Lung microvascular endothelial cell (primary cell): ENCODE measurements around the gene UGT3A1. TPM values are rescaled to one million over a fixed set of nuclear protein-coding genes. Genes with fewer than 3 reads are reported as not detected.
"Not testable (repeated sequence)": the region's sequence is repeated elsewhere in the genome, so short reads cannot be mapped to it uniquely, and the experiment has no call there.

ENCODE experiments used
- DNase-seq, 2 donors: peaks; one replicate each; pipeline versions ENCODE4 v3.0.0 to v3.0.0-alpha.2; 2010; ENCODE audit warnings: low read depth in 2 of 2
- total RNA-seq: library from RNA; depleted of rRNA; stranded (reverse); fragments of >200 nt; gene quantifications from 2 replicates; pipeline ENCODE4 v1.2.1, GENCODE V29; 2014

UGT3A1 gene
- total RNA-seq, 1 donor from 2014 or later = not detected

DNA sequence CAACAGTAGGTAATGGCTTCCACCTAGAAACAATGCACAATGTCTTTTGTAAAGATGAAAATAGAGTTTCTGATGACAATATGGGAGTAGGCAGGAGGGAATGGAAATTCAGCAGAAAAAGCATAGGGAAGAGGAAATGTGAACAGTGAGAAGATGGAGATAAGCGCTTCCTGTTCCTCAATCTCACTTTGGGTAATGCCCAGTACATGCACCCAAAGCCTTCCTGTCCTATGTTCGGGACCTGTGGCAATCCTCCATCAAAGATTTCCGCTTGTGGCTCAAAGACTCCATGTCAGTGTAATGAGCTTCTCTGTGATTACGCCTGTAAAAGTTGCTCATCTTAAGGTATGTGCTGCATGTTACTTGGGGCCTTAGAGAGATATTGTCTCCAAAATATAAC is 2.7 kb downstream of the UGT3A1 start:
- no peak for DNase-seq

DNA sequence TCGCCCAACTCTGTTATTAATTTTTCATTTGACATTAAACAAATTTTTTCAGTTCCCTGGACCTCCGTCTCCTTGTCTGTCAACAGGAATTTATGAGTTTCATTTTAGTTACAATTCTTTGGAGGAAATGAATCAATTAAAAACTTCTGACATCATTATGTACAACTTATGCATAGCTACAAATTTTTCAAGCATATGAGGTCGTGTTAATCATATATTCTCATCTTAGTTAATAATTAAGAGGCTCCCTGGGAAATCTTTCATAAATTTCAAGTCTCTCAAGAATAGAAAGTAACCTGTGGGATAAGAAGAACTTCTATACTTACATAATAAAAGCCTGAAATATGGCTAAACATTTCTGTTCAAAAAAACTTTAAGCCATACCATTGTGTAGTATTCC is 3.4 kb downstream of the UGT3A1 start:
- no peak for DNase-seq

DNA sequence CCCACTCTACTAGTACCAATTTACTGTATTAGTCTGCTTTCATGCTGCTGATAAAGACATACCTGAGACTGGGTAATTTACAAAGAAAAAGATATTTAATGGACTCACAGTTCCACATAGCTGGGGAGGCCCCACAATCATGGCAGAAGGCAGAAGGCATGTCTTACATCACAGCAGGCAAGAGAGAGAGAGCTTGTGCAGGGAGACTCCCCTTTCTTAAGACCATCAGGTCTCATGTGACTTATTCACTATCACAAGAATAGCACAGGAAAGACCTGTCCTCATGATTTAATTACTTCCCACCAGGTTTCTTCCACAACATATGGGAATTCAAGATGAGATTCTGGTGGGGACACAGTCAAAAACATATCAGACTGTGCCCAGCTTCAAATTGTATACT is 11.5 kb downstream of the UGT3A1 start:
- no peak for DNase-seq

DNA sequence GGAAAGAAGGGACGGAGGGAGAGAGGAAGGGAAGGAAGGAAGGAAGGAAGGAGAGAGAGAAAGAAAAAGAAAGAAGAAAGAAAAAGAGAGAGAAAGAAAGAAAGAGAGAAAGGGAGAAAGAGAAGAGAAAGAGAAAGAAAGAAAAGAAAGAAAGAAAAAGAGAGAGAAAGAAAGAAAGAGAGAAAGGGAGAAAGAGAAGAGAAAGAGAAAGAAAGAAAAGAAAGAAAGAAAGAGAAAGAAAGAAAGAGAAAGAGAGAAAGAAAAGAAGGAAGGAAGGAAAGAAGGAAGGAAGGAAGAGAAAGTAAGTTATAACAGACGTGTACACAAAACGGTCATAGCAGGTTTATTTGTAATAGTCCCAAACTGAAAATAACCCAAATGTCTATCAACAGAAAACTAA is 14.3 kb downstream of the UGT3A1 start:
- not testable (repeated sequence) for DNase-seq

- no peak for DNase-seq
Observed at GRCh38 chr5:35974570-35974969, 16.6 kb downstream of the UGT3A1 start.

DNA sequence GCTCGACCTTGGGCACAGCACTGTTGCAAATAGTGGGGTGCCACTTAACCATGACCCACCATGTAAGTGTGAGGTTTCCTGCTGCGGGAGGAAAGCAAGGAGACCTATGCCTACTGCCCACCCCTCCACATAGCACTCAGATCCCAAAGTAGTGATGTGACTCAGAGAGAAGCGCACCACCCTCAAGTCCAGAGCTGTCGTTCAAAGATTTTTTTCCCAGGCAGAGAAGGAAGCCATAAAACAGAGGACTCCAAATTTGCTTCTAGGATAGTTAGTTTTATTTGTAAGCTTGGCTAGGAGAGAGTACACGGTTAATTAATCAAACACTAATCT is 19.3 kb downstream of the UGT3A1 start:
- DNase-seq = no peak

- DNase-seq = no peak
Observed at GRCh38 chr5:35971186-35971877, 19.9 kb downstream of the UGT3A1 start.

DNA sequence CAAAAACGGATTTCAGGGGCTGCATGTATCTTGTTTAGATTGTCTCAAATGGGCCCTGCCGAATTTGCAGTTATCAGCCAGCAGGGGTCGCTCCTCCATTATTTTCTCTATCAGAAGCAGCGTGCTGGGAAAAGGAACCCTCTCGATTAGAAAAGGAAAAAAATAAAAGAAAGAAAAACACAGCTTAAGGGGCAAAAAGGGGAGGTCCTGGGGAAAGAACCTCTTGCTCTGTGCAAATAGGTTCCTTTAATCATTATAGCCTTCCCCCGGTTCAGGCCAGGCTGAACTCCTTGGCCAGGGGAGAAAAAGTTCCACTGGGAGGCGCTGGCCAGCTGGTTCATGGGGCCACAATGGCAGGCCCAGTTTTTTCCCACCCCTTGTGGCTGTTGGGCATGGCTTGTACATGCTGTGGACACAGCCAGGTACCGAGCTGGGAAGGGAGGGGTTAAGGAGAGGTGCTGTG is 27.8 kb downstream of the UGT3A1 start:
- peak; percentile 6 to 21 for DNase-seq

- DNase-seq = no peak
Observed at GRCh38 chr5:35960328-35960727, 30.9 kb downstream of the UGT3A1 start.

DNA sequence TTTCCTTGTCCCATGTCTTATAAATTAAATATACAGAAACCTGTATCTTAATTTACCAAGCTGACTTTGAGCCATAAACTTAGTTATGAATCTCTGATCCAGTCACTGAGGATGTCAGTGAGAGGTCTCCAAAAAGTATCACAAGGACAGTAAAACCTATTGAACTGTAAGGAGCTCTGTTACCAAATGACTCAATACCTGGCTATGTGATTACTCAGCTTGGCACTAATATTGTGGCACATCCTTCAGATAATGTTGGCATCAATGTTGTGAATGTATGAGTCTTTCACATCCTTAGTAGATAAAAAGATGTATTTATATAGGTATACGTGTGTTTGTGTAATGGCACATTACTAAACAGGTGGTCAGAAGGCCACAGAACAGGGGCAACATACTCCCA is 34.8 kb downstream of the UGT3A1 start:
- no peak for DNase-seq

DNA sequence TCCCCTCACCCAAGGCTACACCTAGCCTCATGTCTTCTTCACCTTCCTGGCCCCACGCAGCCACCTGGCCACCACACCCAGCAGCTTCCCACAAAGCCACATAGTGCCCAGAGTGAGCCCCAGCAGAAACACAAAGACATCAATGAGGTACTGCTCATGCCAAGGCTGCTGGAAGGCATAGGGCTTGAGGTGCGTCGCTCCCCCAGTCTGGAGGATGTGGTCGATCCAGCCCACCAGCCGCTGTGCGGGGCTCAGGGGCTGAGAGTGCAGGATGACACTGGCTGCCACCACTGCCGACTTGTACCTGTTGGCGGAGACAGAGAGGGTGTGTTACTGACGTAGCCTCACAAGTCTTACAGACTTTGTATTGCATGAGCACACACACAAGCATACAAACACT is 37.0 kb downstream of the UGT3A1 start:
- DNase-seq = no peak

DNA sequence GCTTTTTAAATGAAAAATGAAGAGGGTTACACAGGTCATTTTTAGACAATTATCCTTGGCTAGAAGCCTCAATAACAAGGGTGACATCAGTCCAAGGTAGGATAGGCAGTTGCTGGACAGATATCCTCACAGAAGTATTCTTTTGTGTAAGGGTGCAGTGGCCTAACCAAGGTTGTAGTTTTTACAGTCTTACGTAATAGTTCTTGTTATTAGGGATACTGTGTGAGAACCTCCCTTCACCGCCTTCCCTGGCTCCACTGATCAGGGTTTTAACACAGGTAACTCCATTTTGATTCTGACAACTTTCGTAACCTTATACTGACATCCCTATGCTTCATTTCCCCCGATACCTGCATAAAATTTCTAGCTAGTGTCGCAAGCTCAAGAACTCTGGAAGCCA is 44.1 kb downstream of the UGT3A1 start:
- no peak for DNase-seq

DNA sequence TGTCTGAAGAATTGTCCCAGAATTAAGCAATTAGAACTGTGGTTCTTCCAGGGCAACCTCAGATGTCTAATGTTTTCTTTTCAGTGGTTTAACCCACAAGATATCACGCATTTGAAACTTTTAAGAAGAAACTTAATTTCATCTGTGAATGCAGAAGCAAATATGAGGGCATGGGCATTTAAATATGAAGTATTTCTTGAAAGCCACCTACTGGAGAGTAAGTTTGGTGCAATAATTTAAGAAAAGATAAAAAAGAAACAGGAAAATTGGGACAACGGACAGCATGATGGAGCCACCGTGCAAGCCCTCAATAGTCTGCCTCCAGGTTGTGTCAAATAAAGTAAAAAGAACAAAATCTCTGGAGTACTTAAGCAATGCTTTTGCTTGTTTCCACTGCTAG is 51.6 kb downstream of the UGT3A1 start:
- DNase-seq = no peak

DNA sequence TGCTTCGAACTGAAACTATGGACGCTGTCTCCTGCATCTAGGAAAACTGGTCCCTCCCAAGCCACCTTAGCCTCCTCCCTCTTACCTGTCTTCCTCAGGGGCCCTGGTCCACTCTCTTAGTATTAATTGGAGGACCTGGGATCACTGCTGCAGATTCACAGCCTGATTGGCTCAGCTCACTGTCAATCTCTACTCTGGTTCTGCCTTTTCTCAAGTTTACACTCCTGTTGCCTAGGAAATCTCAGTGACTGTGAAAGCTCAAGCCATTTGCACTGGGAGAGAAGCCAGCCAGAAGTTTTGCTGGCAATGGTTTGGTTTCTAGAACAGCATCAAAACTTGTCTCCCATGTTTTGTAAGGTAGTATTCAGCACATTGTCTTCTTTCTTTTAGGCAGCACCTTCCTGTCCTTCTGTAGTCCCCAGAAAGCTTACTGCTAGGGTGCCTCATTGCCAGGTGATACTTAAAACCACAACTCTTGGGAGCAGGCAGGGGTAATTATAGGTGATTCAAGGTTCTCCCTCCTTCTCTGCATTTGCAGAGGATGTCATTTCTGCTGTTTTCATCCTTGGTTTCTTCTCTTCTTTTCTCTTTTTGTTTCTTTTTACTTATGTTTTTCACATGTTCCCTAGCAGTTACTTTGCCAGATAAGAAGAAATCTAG is 52.5 kb downstream of the UGT3A1 start, which contains the start of gene CAPSL:
TSS of gene CAPSL (minus strand) at position 55 of the 660 bp plus-strand sequence. CDS start 17,502 bp downstream, outside the sequence.
- DNase-seq = peak; percentile 27 to 32

DNA sequence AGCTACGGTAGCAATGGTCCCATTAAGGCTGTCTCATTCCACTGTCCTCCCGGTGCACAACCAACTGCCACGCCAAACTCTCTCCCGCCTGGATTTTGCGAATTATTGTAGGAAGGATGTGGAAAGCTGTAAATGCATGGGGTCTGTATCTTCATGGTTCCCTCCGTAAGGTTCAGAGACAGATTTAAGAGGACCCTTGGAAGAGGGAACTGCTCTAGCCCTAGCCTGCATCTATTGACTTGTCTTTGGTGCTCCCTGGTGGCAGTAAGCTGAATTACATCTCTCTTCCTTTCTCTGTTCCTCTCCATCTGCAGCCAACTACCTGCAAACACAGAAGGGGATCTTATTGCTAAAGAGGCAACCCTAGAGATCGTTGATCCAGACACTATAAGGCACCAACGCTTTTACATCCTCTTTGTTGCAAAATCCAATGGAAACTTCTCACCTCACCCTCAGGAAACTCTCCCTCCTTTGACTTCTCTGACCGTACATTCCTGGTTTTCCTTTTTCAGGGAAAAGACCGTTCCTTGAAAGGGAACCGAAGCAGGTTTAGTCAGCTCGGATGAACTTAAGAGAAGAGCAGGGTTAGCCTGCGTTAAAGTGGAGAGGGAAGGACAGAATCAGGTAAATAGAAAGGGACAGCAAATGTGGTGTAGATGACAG is 64.7 kb downstream of the UGT3A1 start:
- DNase-seq = peak; percentile 47 to 60

DNA sequence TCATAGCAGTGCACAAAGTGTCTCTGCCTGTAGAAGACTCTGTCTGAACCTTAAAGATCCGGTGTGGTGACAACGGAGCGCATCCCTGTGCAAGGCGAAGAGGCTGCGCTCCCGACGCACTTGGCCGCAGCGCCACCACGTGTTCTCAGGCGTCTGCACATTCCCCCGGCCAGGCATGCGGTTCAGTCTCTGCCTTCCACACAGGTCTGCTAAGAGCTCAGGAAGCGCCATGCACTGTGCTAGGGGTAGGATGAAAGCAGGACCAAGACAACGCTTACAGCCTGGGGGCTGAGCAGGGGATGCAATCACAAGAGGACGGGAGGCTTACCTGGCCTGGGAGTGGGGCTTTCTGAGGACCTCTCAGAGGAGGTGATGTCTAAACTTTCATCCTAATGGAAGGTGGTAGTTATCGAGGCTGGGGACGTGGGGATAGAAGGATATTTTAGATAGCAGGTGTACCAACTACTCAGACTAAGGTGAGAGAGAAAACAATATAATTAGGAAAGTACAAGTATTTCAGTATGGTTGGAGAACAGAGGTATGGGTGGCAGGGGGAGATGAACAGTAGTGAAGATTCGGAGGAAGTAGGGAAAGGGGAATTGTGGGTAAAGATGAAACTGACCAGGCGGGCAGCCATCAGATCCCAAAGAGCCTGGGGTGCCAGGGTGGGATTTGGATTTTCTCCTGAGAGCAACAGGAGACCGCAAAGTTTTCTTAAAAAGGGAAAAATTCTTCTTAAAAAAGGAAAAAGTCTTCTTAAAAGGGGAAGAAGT is 66.1 kb downstream of the UGT3A1 start:
- peak; percentile 69 to 72 for DNase-seq

DNA sequence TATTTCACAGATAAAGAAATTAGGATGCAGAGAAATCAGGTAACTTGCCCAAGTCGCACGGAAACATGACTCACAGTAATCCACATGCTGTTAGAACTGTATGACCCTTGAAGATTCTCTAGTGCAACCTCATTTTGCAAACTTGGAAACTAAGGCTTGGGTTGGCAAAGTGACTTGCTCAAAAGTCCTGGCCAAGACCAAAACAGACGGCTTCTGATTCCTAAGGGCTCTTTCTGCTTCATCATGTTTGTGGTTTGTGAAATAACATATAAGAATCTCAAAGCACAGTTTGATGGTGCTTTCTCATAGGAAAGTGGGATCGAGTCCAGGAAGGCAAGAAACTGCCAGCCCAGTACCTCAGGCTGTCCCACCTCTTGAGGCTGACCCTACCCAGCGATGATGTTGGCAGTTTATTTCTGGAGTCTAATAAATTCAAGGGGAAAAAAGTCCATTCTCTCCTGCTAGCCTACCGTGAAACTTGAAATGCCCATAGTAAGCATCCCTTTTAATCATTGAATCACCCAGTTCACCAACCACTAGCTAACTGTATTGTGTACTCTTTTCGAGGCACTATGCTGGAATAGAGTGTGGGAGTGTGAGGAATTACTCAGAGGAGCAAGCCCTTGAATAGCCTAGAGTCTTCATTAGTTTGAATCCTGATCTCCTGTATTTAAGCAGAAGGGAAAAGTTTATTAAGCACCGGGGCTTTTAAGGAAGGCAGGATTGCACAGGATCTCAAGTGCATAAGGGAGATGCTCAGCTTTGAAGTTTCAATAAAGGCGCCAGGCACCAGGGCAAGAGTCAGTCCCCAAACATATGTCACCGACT is 66.9 kb downstream of the UGT3A1 start:
- no peak for DNase-seq

- DNase-seq = no peak
Observed at GRCh38 chr5:35922468-35922867, 68.7 kb downstream of the UGT3A1 start.

DNA sequence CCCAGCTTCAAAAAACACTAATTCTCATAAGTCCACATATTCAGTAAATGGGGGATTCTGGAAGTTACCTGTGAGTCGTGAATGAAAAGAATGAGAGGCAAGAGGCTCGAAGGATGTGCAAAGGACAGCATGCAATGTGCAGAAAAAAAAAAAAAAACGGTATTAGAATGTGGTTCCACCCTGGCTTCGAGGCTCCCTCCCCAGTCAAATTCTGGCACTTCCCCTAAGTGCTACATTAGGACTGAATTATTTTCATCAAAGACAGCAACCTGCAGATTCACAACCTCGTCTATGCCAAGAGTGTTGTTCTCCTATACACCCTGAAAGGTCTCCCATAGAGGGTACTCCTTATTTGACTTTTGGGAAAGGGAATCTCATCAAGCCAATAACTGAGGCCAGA is 69.3 kb downstream of the UGT3A1 start:
- no peak for DNase-seq

GRCh38 chr5:35920890-35921289 is 70.3 kb downstream of the UGT3A1 start:
- peak; percentile 39 to 46 for DNase-seq

GRCh38 chr5:35919191-35919590 is 72.0 kb downstream of the UGT3A1 start:
- peak in 1 of 2 donors; percentile 74 for DNase-seq
